Motor neuron (in vitro differentiated cells): ENCODE results near the gene CYP3A4. TPM values are rescaled to one million over a fixed set of nuclear protein-coding genes. Genes with fewer than 3 reads are reported as not detected.
"Not testable (repeated sequence)": the region's sequence is repeated elsewhere in the genome, so short reads cannot be mapped to it uniquely, and the experiment has no call there.

Experiments
- ATAC-seq, 8 experiments: fragments of 200-7000 bp; cut with Tn5 transposase; replicated peaks in 6 of 8; 2 replicates each; pipeline ENCODE4 v1.8.0; 2021; ENCODE audit warnings: mild to moderate bottlenecking in 8 of 8, moderate library complexity in 8 of 8
- H3K27ac ChIP-seq, 2 donors: fragments of 250-450 bp; sonication (Bioruptor Pico); 2 replicates each; pipeline ENCODE4 v1.9.0; 2021; ENCODE audit warnings: antibody characterized with exemption in 2 of 2, mild to moderate bottlenecking in 2 of 2, moderate library complexity in 1 of 2
- H3K4me1 ChIP-seq, 2 donors: fragments of 250-450 bp; sonication (Bioruptor Pico); replicated peaks in 1 of 2; 2 replicates each; pipeline ENCODE4 v1.6.1; 2021; ENCODE audit warnings: antibody characterized with exemption in 2 of 2, mild to moderate bottlenecking in 2 of 2, moderate library complexity in 1 of 2
- H3K4me3 ChIP-seq, 5 donors: fragments of 250-450 bp; sonication (Bioruptor Pico); 2 replicates each; pipeline ENCODE4 v1.9.0; 2021; ENCODE audit warnings: antibody characterized with exemption in 5 of 5, mild to moderate bottlenecking in 5 of 5, moderate library complexity in 4 of 5
- WGBS, 10 experiments: fragments of 450-650 bp; shearing (Covaris generic); methylation state at CpG; one replicate each; pipeline ENCODE4 v1.0.0; 2022; 5-methylcytosine and 5-hydroxymethylcytosine counted together
- in situ Hi-C, 9 experiments: fragments of 400-800 bp; cut with MboI; loops; one replicate each; pipeline ENCODE4 v1.15.0; 2021; ENCODE audit warnings: low sequenced_read_pairs in 9 of 9, low pct_unique_long_range_greater_than_20kb in 2 of 9; ENCODE audit not compliant: unreplicated experiment in 9 of 9
- total RNA-seq, 8 experiments: library from RNA; unstranded; fragments of 300-600 nt; gene quantifications; 2 replicates each; pipeline versions ENCODE4 v1.2.3 to v1.2.4, GENCODE V29; 2022

Gene CYP3A4
- total RNA-seq, 8 experiments from 2014 or later, result 0.11 to 0.33 (median 0.18) TPM; not detected in 3

- Histone ChIP-seq H3K4me3 (no peak overlapping the region), H3K27ac (no peak overlapping the region), H3K4me1 (no peaks in the 10 kb centered on the region)
- 18 to 100% (median 82%) methylated on average over 1 to 3 of the region's 3 CpGs for WGBS, 10 experiments
- no peak for ATAC-seq
- in situ Hi-C loops, result no loop called here
Observed at GRCh38 chr7:99766484-99767099, 17.4 kb downstream of the CYP3A4 start.

- in situ Hi-C loops, result no loop called here
- Histone ChIP-seq H3K4me1 (no peaks in the 10 kb centered on the region), H3K27ac (no peak overlapping the region), H3K4me3 (no peak overlapping the region)
- ATAC-seq, result peak in 1 of 8 experiments; percentile 10
- 48 to 94% (median 86%) methylated on average over 1 to 3 of the region's 3 CpGs; no CpG with 5 or more reads in 2 of the 10 experiments for WGBS, 10 experiments
Observed at GRCh38 chr7:99764478-99764877, 19.5 kb downstream of the CYP3A4 start.

DNA sequence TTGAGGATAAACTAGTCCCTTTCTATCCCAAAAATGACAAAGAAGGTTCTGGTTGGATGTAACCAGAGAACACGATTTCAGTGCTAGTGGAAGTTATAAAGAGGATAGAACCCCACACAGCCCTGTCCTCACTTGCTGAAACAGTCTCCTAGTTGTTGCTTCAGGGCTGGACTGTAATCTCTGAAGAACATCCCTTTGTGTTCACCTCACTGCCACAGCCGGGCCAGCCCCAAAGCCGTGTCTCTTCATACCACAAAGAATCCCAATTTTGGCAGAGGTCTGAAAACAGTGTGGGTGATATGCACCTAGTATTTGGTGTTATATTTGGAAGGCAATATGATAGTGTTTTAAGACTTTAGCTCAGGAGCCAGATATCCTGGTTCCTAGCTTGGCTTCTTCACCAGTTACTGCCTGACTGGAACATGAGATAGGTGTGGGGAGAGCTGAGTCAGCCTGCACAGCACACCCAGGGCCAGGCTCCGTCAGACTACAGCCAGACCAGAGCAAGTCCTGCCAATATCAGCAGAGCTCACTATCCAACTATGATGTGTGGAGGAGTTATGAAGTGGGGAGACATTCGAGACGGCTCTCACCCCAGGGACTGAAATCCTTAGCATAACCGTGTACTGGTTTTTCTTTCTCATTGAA, 21.2 kb downstream of the CYP3A4 start:
- ATAC-seq, result peak in 2 of 8 experiments; percentile 95 to 96

DNA sequence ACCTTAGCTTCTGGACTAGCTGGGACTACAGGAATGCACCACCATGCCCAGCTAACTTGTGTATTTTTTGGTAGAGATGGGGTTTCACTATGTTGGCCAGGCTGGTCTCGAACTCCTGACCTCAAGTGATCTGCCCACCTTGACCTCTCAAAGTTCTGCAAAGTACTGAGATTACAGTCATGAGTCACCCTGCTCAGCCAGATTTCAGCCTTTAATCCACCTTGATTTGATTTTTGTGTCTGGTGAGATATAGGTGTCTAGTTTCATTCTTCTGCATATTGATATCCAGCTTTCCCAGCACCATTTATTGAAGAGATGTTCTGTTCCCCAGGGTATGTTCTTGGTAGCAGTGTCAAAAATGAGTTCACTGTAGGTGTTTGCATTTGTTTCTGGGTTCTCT, 28.9 kb downstream of the CYP3A4 start:
- 60 to 86% (median 77%) methylated on average over 1 of the region's 1 CpG; no CpG with 5 or more reads in 7 of the 10 experiments for WGBS, 10 experiments
- no peak overlapping the region for H3K27ac ChIP-seq
- no peaks in the 10 kb centered on the region for H3K4me1 ChIP-seq
- in situ Hi-C loops, result no loop called here
- no peak overlapping the region for H3K4me3 ChIP-seq
- no peak for ATAC-seq

More for the DNA sequence above, 21.2 kb downstream of the CYP3A4 start:
- no peak overlapping the region for H3K4me3 ChIP-seq
- WGBS, 10 experiments, result 24 to 93% (median 60%) methylated on average over 1 to 6 of the region's 7 CpGs; no CpG with 5 or more reads in 2 of the 10 experiments
- no peaks in the 10 kb centered on the region for H3K4me1 ChIP-seq
- no peak overlapping the region for H3K27ac ChIP-seq
- in situ Hi-C loops, result no loop called here

GRCh38 chr7:99752356-99752755, 31.6 kb downstream of the CYP3A4 start:
- in situ Hi-C loops, result no loop called here

DNA sequence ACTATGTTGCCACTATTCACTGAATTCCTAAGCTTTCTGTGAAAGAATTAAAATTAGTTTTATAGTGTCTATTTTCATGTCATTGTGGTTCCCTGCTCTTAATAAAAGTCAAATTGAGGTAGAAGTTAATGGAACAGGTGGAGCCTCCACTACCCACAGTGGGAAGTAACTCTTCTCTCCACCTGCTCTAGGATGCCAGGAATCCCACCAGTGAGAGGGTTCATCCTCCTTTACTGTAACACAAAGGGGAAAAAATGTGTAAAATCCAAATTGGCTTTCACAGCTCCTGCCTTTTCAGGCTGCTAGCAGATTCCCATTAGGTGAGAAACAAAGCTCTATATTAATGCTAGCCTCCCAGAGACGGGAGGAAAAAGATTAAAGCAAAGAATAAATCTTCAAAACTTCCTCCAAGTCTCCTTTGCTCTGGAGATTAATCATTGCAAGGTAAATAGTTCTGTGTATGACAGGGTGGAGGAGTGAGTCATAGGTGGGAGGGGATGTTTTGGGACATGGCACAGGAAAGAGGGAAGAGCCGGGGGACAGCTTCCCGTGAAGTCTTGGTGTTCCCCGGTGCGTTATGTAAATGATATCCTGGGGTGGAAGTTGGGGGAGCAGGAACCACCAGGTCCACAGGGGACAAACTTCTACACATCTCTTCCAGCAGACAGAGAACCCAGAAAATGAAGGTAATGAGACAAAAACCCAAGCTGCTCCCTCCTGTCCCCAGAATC, 32.5 kb downstream of the CYP3A4 start:
- H3K4me3 ChIP-seq, H3K27ac ChIP-seq, in situ Hi-C loops, H3K4me1 ChIP-seq: not testable (repeated sequence)
- 20 to 32% methylated on average over 1 to 4 of the region's 5 CpGs; no CpG with 5 or more reads in 8 of the 10 experiments for WGBS, 10 experiments
- peak in 3 of 8 experiments; percentile 36 to 66 (median 59) for ATAC-seq

More at GRCh38 chr7:99752356-99752755, 31.6 kb downstream of the CYP3A4 start:
- H3K4me1 ChIP-seq, result no peaks in the 10 kb centered on the region
- H3K4me3 ChIP-seq, result no peak overlapping the region
- ATAC-seq, result peak; percentile 28 to 96 (median 66)
- WGBS, 10 experiments, result 6 to 90% (median 40%) methylated on average over 1 to 2 of the region's 3 CpGs; no CpG with 5 or more reads in 3 of the 10 experiments
- H3K27ac ChIP-seq, result no peak overlapping the region

GRCh38 chr7:99748846-99749579, 35.0 kb downstream of the CYP3A4 start:
- WGBS, 10 experiments, result 72 to 100% (median 90%) methylated on average over 1 to 5 of the region's 6 CpGs; no CpG with 5 or more reads in 3 of the 10 experiments

GRCh38 chr7:99746915-99747314, 37.1 kb downstream of the CYP3A4 start:
- WGBS, 10 experiments, result no CpG with 5 or more reads among the region's 3 CpGs
- H3K4me1 ChIP-seq, H3K4me3 ChIP-seq, H3K27ac ChIP-seq, in situ Hi-C loops, ATAC-seq: not testable (repeated sequence)

More at GRCh38 chr7:99748846-99749579, 35.0 kb downstream of the CYP3A4 start:
- in situ Hi-C loops, result no loop called here
- Histone ChIP-seq H3K4me1 (no peaks in the 10 kb centered on the region), H3K4me3 (no peak overlapping the region), H3K27ac (no peak overlapping the region)
- peak in 1 of 8 experiments; percentile 47 for ATAC-seq

DNA sequence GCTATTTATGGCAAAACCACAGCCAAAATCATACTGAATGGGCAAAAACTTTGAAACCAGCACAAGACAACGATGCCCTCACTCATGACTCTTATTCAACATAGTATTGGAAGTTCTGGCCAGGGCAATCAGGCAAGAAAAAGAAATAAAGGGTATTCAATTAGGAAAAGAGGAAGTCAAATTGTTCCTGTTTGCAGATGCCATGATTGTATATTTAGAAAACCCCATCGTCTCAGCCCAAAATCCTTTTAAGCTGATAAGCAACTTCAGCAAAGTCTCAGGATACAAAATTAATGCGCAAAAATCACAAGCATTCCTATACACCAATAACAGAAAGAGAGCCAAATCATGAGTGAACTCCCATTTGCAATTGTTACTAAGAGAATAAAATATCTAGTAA, 38.6 kb downstream of the CYP3A4 start:
- ATAC-seq, H3K4me3 ChIP-seq, H3K27ac ChIP-seq, in situ Hi-C loops, H3K4me1 ChIP-seq: not testable (repeated sequence)
- WGBS, 10 experiments, result 50 to 100% (median 89%) methylated on average over 1 to 2 of the region's 3 CpGs; no CpG with 5 or more reads in 4 of the 10 experiments

DNA sequence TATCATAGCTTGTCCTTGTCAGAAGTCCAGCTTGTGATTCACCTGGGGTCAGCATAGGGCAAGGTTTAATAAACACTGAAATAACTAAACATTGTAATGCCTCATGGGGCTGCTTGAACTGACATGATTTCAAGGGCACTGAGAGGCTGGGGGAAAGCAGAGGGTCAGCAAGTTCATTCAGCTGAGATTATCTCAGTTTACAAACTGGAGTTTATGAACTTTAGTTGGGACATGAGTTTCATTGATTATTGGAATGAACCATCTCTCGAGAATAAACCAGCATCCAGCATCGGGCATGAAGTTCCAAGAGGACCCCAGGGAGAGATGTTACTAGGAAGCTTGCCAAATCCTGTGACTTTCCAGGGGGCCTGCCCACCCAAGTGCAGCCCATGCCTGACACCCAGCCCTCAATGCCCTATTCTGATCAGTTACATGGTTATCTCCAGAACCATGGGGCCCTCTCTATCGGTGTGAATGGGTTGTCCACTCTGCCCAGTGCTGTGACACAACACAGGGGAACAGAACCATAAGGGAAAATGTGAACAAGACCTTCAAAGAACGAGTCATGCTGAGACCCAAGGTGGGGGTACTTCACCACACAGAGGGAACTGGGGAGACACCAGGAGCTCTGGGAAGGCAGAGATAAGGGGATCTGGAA, 41.1 kb downstream of the CYP3A4 start:
- Histone ChIP-seq H3K4me3 (no peak overlapping the region), H3K27ac (no peak overlapping the region), H3K4me1 (no peaks in the 10 kb centered on the region)
- 20 to 95% (median 75%) methylated on average over 1 to 4 of the region's 4 CpGs; no CpG with 5 or more reads in 3 of the 10 experiments for WGBS, 10 experiments
- in situ Hi-C loops, result no loop called here
- no peak for ATAC-seq

DNA sequence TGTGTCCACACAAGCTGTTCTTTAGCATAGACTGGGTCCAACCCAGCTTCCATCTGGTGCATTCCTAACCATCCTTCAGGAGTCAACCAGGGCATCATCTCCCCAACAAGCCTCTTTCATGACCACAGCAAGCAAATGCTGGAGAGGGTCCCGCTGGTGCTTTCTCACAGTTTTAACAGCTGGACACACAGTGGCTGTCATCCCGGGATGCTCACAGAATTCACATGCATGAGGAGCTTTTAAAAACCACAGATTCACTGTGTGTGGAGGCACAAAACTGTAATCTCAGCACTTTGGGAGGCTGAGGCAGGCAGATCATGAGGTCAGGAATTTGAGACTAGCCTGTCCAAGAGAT, 42.6 kb downstream of the CYP3A4 start:
- peak in 1 of 8 experiments; percentile 16 for ATAC-seq
- in situ Hi-C loops, result no loop called here
- H3K27ac ChIP-seq, result no peak overlapping the region
- H3K4me3 ChIP-seq, result no peak overlapping the region
- 40 to 100% (median 78%) methylated on average over 1 to 2 of the region's 2 CpGs; no CpG with 5 or more reads in 4 of the 10 experiments for WGBS, 10 experiments
- no peaks in the 10 kb centered on the region for H3K4me1 ChIP-seq
